ENCODE data around the gene MAP6D1. TPM values are rescaled to one million over a fixed set of nuclear protein-coding genes. Genes with fewer than 3 reads are reported as not detected.
"Not testable (repeated sequence)": the region's sequence is repeated elsewhere in the genome, so short reads cannot be mapped to it uniquely, and the experiment has no call there.

Gene MAP6D1
- total RNA-seq, 1 experiment from 2014 or later: 5.9 TPM

- no peak for DNase-seq (ENCODE audit: low spot score)
- Histone ChIP-seq H3K4me3 (ENCODE audit: low read depth, low read length, poor library complexity, severe bottlenecking) (no peak overlapping the region), H3K4me1 (ENCODE audit: insufficient read depth, low read length, poor library complexity, severe bottlenecking) (no peaks in the 10 kb centered on the region), H3K27me3 (replicated peaks; ENCODE audit: insufficient read depth, low read depth, low read length, poor library complexity) (no peaks in the 10 kb centered on the region), H3K9me3 (ENCODE audit: low read depth, low read length, poor library complexity, severe bottlenecking) (no peaks in the 10 kb centered on the region), H3K36me3 (ENCODE audit: insufficient read depth, low read length, poor library complexity, severe bottlenecking) (peaks cover 63% of the 10 kb centered on the region), H3K27ac (ENCODE audit: low read depth, low read length, poor library complexity, severe bottlenecking) (no peak overlapping the region)
- TF ChIP-seq EZH2 (IDR thresholded peaks at IDR 0.05; ENCODE audit: borderline replicate concordance, low read depth, low read length, poor library complexity, severe bottlenecking) (no peak), CTCF (conservative IDR thresholded peaks at IDR 0.05; ENCODE audit: low read depth, low read length) (no peak)
- POLR2A ChIA-PET (ENCODE audit: low non-redundant PET): no interaction called here
- BruUV-seq (replicated peaks): no TSS peak
- intact Hi-C loops (cut with micrococcal nuclease; ENCODE audit: unreplicated experiment): no loop called here
- CTCF ChIA-PET: no interaction called here
Observed at GRCh38 chr3:183790700-183791099, 34.7 kb downstream of the MAP6D1 start.

DNA sequence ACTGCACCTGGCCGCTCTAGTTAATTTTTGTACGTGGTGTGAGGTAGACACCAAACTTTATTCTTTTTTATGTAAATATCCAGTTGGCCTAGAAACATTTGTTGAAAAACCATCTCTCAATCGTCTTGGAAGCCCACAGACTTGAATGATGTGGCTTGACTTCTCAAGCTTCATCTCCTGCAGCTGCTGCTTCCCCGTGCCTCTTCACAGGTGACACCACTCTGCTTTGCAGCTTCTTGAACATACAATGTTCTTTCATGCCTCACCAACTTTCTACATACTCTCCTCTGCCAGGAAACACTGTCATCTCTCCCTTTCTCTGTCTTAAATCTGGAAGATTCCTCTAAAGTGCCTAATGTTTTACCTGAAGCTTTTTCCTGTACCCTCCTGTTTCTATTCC lies 35.6 kb downstream of the MAP6D1 start:
- ChIA-PET CTCF (no interaction called here), POLR2A (ENCODE audit: low non-redundant PET) (no interaction called here)
- TF ChIP-seq CTCF (conservative IDR thresholded peaks at IDR 0.05; ENCODE audit: low read depth, low read length) (no peak), EZH2 (IDR thresholded peaks at IDR 0.05; ENCODE audit: borderline replicate concordance, low read depth, low read length, poor library complexity, severe bottlenecking) (no peak)
- peaks cover 66% of the 10 kb centered on the region for H3K36me3 ChIP-seq (ENCODE audit: insufficient read depth, low read length, poor library complexity, severe bottlenecking)
- no peaks in the 10 kb centered on the region for H3K4me1 ChIP-seq (ENCODE audit: insufficient read depth, low read length, poor library complexity, severe bottlenecking)
- intact Hi-C loops (cut with micrococcal nuclease; ENCODE audit: unreplicated experiment): no loop called here
- H3K27ac ChIP-seq (ENCODE audit: low read depth, low read length, poor library complexity, severe bottlenecking): no peak overlapping the region
- BruUV-seq (replicated peaks): no TSS peak
- no peaks in the 10 kb centered on the region for H3K9me3 ChIP-seq (ENCODE audit: low read depth, low read length, poor library complexity, severe bottlenecking)
- DNase-seq (ENCODE audit: low spot score): no peak
- H3K27me3 ChIP-seq (replicated peaks; ENCODE audit: insufficient read depth, low read depth, low read length, poor library complexity): no peaks in the 10 kb centered on the region
- no peak overlapping the region for H3K4me3 ChIP-seq (ENCODE audit: low read depth, low read length, poor library complexity, severe bottlenecking)

- H3K27me3 ChIP-seq (replicated peaks; ENCODE audit: insufficient read depth, low read depth, low read length, poor library complexity); H3K4me1 ChIP-seq (ENCODE audit: insufficient read depth, low read length, poor library complexity, severe bottlenecking); CTCF ChIA-PET; POLR2A ChIA-PET (ENCODE audit: low non-redundant PET); BruUV-seq (replicated peaks); H3K4me3 ChIP-seq (ENCODE audit: low read depth, low read length, poor library complexity, severe bottlenecking); H3K27ac ChIP-seq (ENCODE audit: low read depth, low read length, poor library complexity, severe bottlenecking); intact Hi-C loops (cut with micrococcal nuclease; ENCODE audit: unreplicated experiment); H3K9me3 ChIP-seq (ENCODE audit: low read depth, low read length, poor library complexity, severe bottlenecking): not testable (repeated sequence)
- peaks cover 65% of the 10 kb centered on the region for H3K36me3 ChIP-seq (ENCODE audit: insufficient read depth, low read length, poor library complexity, severe bottlenecking)
- DNase-seq (ENCODE audit: low spot score): peak; percentile 37
Observed at GRCh38 chr3:183784503-183784902, 40.9 kb downstream of the MAP6D1 start.

GRCh38 chr3:183782576-183783276 lies 42.7 kb downstream of the MAP6D1 start:
- TF ChIP-seq CTCF (conservative IDR thresholded peaks at IDR 0.05; ENCODE audit: low read depth, low read length) (no peak), EZH2 (IDR thresholded peaks at IDR 0.05; ENCODE audit: borderline replicate concordance, low read depth, low read length, poor library complexity, severe bottlenecking) (no peak)
- ChIA-PET POLR2A (ENCODE audit: low non-redundant PET) (no interaction called here), CTCF (no interaction called here)
- Histone ChIP-seq H3K9me3 (ENCODE audit: low read depth, low read length, poor library complexity, severe bottlenecking) (no peaks in the 10 kb centered on the region), H3K4me3 (ENCODE audit: low read depth, low read length, poor library complexity, severe bottlenecking) (no peak overlapping the region), H3K27ac (ENCODE audit: low read depth, low read length, poor library complexity, severe bottlenecking) (no peak overlapping the region), H3K36me3 (ENCODE audit: insufficient read depth, low read length, poor library complexity, severe bottlenecking) (peaks cover 72% of the 10 kb centered on the region), H3K27me3 (replicated peaks; ENCODE audit: insufficient read depth, low read depth, low read length, poor library complexity) (no peaks in the 10 kb centered on the region), H3K4me1 (ENCODE audit: insufficient read depth, low read length, poor library complexity, severe bottlenecking) (no peaks in the 10 kb centered on the region)
- no peak for DNase-seq (ENCODE audit: low spot score)
- intact Hi-C loops (cut with micrococcal nuclease; ENCODE audit: unreplicated experiment): no loop called here
- BruUV-seq (replicated peaks): no TSS peak

All from A673 (cell line).